IPS-18a (cell line): ENCODE data around the gene MMS22L.
"Not testable (repeated sequence)": the region's sequence is repeated elsewhere in the genome, so short reads cannot be mapped to it uniquely, and the experiment has no call there.

Experiments used
- H3K27ac ChIP-seq: one replicate; pipeline ENCODE4 v1.5.1; 2013; ENCODE audit warnings: low read length
- H3K27me3 ChIP-seq: one replicate; pipeline ENCODE4 v1.6.1; 2013; ENCODE audit warnings: mild to moderate bottlenecking, low read length; ENCODE audit not compliant: control insufficient read depth, insufficient read depth
- H3K36me3 ChIP-seq: one replicate; pipeline ENCODE4 v1.6.1; 2013; ENCODE audit warnings: low read depth, low read length; ENCODE audit not compliant: control insufficient read depth
- H3K4me1 ChIP-seq: one replicate; pipeline ENCODE4 v1.6.1; 2013; ENCODE audit warnings: low read depth, low read length; ENCODE audit not compliant: control insufficient read depth
- H3K4me3 ChIP-seq: one replicate; pipeline ENCODE4 v1.5.1; 2013; ENCODE audit warnings: low read length
- H3K9ac ChIP-seq: one replicate; pipeline ENCODE4 v1.6.1; 2013; ENCODE audit warnings: mild to moderate bottlenecking, low read length, moderate library complexity
- H3K9me3 ChIP-seq: one replicate; pipeline ENCODE4 v1.6.1; 2013; ENCODE audit warnings: low read depth, low read length; ENCODE audit not compliant: control insufficient read depth

The MMS22L gene

GRCh38 chr6:97177905-97178304 lies 105.1 kb downstream of the MMS22L start:
- Histone ChIP-seq H3K9ac (no peak overlapping the region), H3K4me3 (no peak overlapping the region), H3K9me3 (no peaks in the 10 kb centered on the region), H3K36me3 (peaks cover 22% of the 10 kb centered on the region), H3K27me3 (no peaks in the 10 kb centered on the region), H3K4me1 (no peaks in the 10 kb centered on the region), H3K27ac (no peak overlapping the region)

- Histone ChIP-seq H3K9ac (no peak overlapping the region), H3K4me1 (no peaks in the 10 kb centered on the region), H3K27ac (no peak overlapping the region), H3K36me3 (peaks cover 25% of the 10 kb centered on the region), H3K4me3 (no peak overlapping the region), H3K27me3 (no peaks in the 10 kb centered on the region), H3K9me3 (no peaks in the 10 kb centered on the region)
These were observed 106.5 kb downstream of the MMS22L start for GRCh38 chr6:97176468-97176867.

- Histone ChIP-seq H3K36me3 (peaks cover 23% of the 10 kb centered on the region), H3K27ac (no peak overlapping the region), H3K4me3 (no peak overlapping the region), H3K9me3 (no peaks in the 10 kb centered on the region), H3K27me3 (no peaks in the 10 kb centered on the region), H3K9ac (no peak overlapping the region), H3K4me1 (no peaks in the 10 kb centered on the region)
These were observed 107.2 kb downstream of the MMS22L start for GRCh38 chr6:97175806-97176205.

GRCh38 chr6:97174471-97174870 lies 108.5 kb downstream of the MMS22L start:
- Histone ChIP-seq H3K9me3 (no peaks in the 10 kb centered on the region), H3K27ac (no peak overlapping the region), H3K9ac (no peak overlapping the region), H3K4me3 (no peak overlapping the region), H3K36me3 (peaks cover 17% of the 10 kb centered on the region), H3K27me3 (no peaks in the 10 kb centered on the region), H3K4me1 (no peaks in the 10 kb centered on the region)

GRCh38 chr6:97160280-97160679 lies 122.7 kb downstream of the MMS22L start:
- no peaks in the 10 kb centered on the region for H3K4me1 ChIP-seq
- H3K9ac ChIP-seq = no peak overlapping the region
- peaks cover 12% of the 10 kb centered on the region for H3K9me3 ChIP-seq
- H3K27ac ChIP-seq = no peak overlapping the region
- no peaks in the 10 kb centered on the region for H3K27me3 ChIP-seq
- no peak overlapping the region for H3K4me3 ChIP-seq
- H3K36me3 ChIP-seq = peaks cover 22% of the 10 kb centered on the region

- peaks cover 15% of the 10 kb centered on the region for H3K36me3 ChIP-seq
- H3K27me3 ChIP-seq = not testable (repeated sequence)
These were observed 127.6 kb downstream of the MMS22L start for GRCh38 chr6:97155447-97155846.

GRCh38 chr6:97154015-97154414 lies 129.0 kb downstream of the MMS22L start:
- Histone ChIP-seq H3K9ac (no peak overlapping the region), H3K9me3 (no peaks in the 10 kb centered on the region), H3K27ac (no peak overlapping the region), H3K27me3 (no peaks in the 10 kb centered on the region), H3K36me3 (peaks cover 20% of the 10 kb centered on the region), H3K4me1 (no peaks in the 10 kb centered on the region), H3K4me3 (no peak overlapping the region)

More at GRCh38 chr6:97155447-97155846, 127.6 kb downstream of the MMS22L start:
- H3K9me3 ChIP-seq, H3K4me1 ChIP-seq, H3K4me3 ChIP-seq, H3K9ac ChIP-seq, H3K27ac ChIP-seq: not testable (repeated sequence)

- peaks cover 31% of the 10 kb centered on the region for H3K36me3 ChIP-seq
- no peak overlapping the region for H3K4me3 ChIP-seq
- H3K27ac ChIP-seq = no peak overlapping the region
- no peaks in the 10 kb centered on the region for H3K27me3 ChIP-seq
- H3K9ac ChIP-seq = no peak overlapping the region
- no peaks in the 10 kb centered on the region for H3K9me3 ChIP-seq
- H3K4me1 ChIP-seq = no peaks in the 10 kb centered on the region
These were observed 131.4 kb downstream of the MMS22L start for GRCh38 chr6:97151601-97152000.

- Histone ChIP-seq H3K9me3 (no peaks in the 10 kb centered on the region), H3K9ac (no peak overlapping the region), H3K4me1 (no peaks in the 10 kb centered on the region), H3K4me3 (no peak overlapping the region), H3K27ac (no peak overlapping the region), H3K36me3 (peaks cover 31% of the 10 kb centered on the region), H3K27me3 (no peaks in the 10 kb centered on the region)
These were observed 132.1 kb downstream of the MMS22L start for GRCh38 chr6:97150932-97151331.

GRCh38 chr6:97147421-97147820 lies 135.6 kb downstream of the MMS22L start:
- H3K4me1 ChIP-seq = no peaks in the 10 kb centered on the region
- no peak overlapping the region for H3K9ac ChIP-seq
- H3K36me3 ChIP-seq = peaks cover 31% of the 10 kb centered on the region
- H3K9me3 ChIP-seq = no peaks in the 10 kb centered on the region
- no peaks in the 10 kb centered on the region for H3K27me3 ChIP-seq
- no peak overlapping the region for H3K27ac ChIP-seq
- no peak overlapping the region for H3K4me3 ChIP-seq

- Histone ChIP-seq H3K4me1 (no peaks in the 10 kb centered on the region), H3K27me3 (no peaks in the 10 kb centered on the region), H3K9ac (no peak overlapping the region), H3K9me3 (no peaks in the 10 kb centered on the region), H3K4me3 (no peak overlapping the region), H3K27ac (no peak overlapping the region), H3K36me3 (peaks cover 20% of the 10 kb centered on the region)
These were observed 137.3 kb downstream of the MMS22L start for GRCh38 chr6:97145691-97146090.

GRCh38 chr6:97141756-97142155 lies 141.3 kb downstream of the MMS22L start:
- no peak overlapping the region for H3K9ac ChIP-seq
- no peaks in the 10 kb centered on the region for H3K27me3 ChIP-seq
- no peaks in the 10 kb centered on the region for H3K9me3 ChIP-seq
- H3K4me1 ChIP-seq = no peaks in the 10 kb centered on the region
- no peak overlapping the region for H3K4me3 ChIP-seq
- H3K36me3 ChIP-seq = no peaks in the 10 kb centered on the region
- H3K27ac ChIP-seq = no peak overlapping the region
